Ovary (tissue), 9 donors: ENCODE measurements around the gene RNF7. TPM values are rescaled to one million over a fixed set of nuclear protein-coding genes. Genes with fewer than 3 reads are reported as not detected.

Experiments
- DNase-seq, 5 donors: peaks; one replicate each; pipeline ENCODE4 v3.0.0-alpha.2; 2019 to 2020
- H3K27ac ChIP-seq, 2 donors: fragments of 200-600 bp; one replicate each; pipeline versions ENCODE4 v1.5.1 to v1.8.0; 2019 to 2022
- H3K27me3 ChIP-seq: fragments of 200-600 bp; one replicate; pipeline ENCODE4 v1.8.0; 2022
- H3K36me3 ChIP-seq: fragments of 200-600 bp; sonication (generic); one replicate; pipeline ENCODE4 v1.5.1; 2019
- H3K4me1 ChIP-seq: one replicate; pipeline ENCODE4 v1.8.1; 2013; ENCODE audit warnings: mild to moderate bottlenecking, moderate library complexity; ENCODE audit not compliant: insufficient read depth
- H3K4me3 ChIP-seq: fragments of 200-600 bp; sonication (generic); one replicate; pipeline ENCODE4 v1.5.1; 2017
- H3K9me3 ChIP-seq, 2 donors: fragments of 200-600 bp in 1 of 2; sonication (generic) in 1 of 2; one replicate each; pipeline versions ENCODE4 v1.5.1 to v1.8.1; 2013 to 2019; ENCODE audit warnings: mild to moderate bottlenecking in 1 of 2, moderate library complexity in 1 of 2
- EP300 ChIP-seq: sonication (generic); formaldehyde crosslinking; IDR thresholded peaks from one replicate; pipeline ENCODE4 v1.6.1; 2017; ENCODE audit warnings: antibody characterized with exemption
- POLR2A ChIP-seq: fragments of 450-650 bp; IDR thresholded peaks from one replicate; pipeline ENCODE4 v1.6.1; 2017; ENCODE audit warnings: antibody characterized with exemption, mild to moderate bottlenecking, moderate library complexity
- WGBS, 3 donors: extraction: QIAGEN DNeasy Blood & Tissue Kit in 1 of 3; methylation state at CpG; one replicate each; pipeline versions ENCODE4 v1.1.5 to v1.1.7; 2013 to 2017; 5-methylcytosine and 5-hydroxymethylcytosine counted together
- intact Hi-C, 4 donors: fragments of 100-400 bp; cut with DNase I; formaldehyde crosslinking; loops; one replicate each; pipeline versions ENCODE4 v1.11.0 to v1.15.1; 2022 to 2023
- polyA plus RNA-seq, 2 donors: library from polyadenylated mRNA; stranded (reverse); fragments of 200-250 nt in 1 of 2; fragments of 350-450 nt in 1 of 2; fragmentation: Illumina TruSeq in 1 of 2; extraction: RNeasy Lipid Tissue Mini Kit (QIAGEN cat#74804) in 1 of 2; gene quantifications; one replicate each; pipeline ENCODE4 v1.2.3, GENCODE V29; 2013 to 2014
- total RNA-seq, 7 donors: library from RNA; depleted of rRNA in 2 of 7; stranded (reverse); fragments of >200 nt in 2 of 7; fragmentation: NEBNext Ultra II Directional in 3 of 7; extraction: Animal tissue kit (Norgen Biotek cat#: 25700) in 3 of 7; gene quantifications; one replicate each; pipeline versions ENCODE4 v1.1.0 to v1.2.4, GENCODE V29; 2016 to 2023
- TF ChIP-seq, protein P1 (sequence below), 3 donors: fragments of 450-650 bp in 2 of 3; fragments of 200-600 bp in 1 of 3; IDR thresholded peaks; one replicate each; pipeline versions ENCODE4 v1.5.1 to v1.8.0; 2016 to 2022; ENCODE audit warnings: antibody characterized with exemption in 3 of 3, mild to moderate bottlenecking in 1 of 3
- donor health status: DM: no; HTN: no; CAD: no; lungs with moderate emphysema.
- donor health status: DM: no; HTN: no; CAD: no.
- donor health status: Bipolar disorder and iron deficiency.
- donor health status: DM: yes; HTN: yes; CAD: no.
- donor health status: DM: no; HTN: no; CAD: no.
- donor health status: DM: yes; HTN: yes; CAD: no.

RNF7 gene
- total and polyA plus RNA-seq, 9 donors = 70.2 to 100 (median 79.1) TPM

DNA sequence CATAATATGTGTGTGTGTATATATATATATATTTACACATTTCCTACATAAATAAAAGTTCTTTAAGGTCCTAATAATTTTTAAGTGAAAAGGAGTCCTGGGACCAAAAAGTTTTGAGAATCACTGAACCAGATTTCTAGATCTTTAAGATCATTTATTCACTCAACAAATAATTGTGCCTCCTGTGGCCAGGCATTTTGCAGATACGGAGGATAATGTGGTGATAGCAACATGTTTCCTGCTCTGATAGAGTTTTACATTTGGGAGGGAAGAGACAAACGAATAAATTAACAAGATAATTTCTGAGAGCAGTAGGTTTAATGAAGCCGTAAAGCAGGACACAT, 448 bp upstream of the RNF7 start:
- no peak for TF ChIP-seq EP300
- no peak for TF ChIP-seq POLR2A
- TF ChIP-seq, protein P1, sequence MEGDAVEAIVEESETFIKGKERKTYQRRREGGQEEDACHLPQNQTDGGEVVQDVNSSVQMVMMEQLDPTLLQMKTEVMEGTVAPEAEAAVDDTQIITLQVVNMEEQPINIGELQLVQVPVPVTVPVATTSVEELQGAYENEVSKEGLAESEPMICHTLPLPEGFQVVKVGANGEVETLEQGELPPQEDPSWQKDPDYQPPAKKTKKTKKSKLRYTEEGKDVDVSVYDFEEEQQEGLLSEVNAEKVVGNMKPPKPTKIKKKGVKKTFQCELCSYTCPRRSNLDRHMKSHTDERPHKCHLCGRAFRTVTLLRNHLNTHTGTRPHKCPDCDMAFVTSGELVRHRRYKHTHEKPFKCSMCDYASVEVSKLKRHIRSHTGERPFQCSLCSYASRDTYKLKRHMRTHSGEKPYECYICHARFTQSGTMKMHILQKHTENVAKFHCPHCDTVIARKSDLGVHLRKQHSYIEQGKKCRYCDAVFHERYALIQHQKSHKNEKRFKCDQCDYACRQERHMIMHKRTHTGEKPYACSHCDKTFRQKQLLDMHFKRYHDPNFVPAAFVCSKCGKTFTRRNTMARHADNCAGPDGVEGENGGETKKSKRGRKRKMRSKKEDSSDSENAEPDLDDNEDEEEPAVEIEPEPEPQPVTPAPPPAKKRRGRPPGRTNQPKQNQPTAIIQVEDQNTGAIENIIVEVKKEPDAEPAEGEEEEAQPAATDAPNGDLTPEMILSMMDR (IDR thresholded peaks at IDR 0.05) = no peak
- peaks cover 4% of the 10 kb centered on the region for H3K4me1 ChIP-seq
- 0 to 1% (median 1%) methylated on average over 3 of the region's 3 CpGs for WGBS, 3 donors
- peak overlapping the region; percentile 63 to 93 for H3K27ac ChIP-seq
- intact Hi-C loops = loop anchor here in 2 of 4 donors (2.0 kb wide), 1 partner anchor 139 kb away; the partner anchor contains the start of gene ATP1B3 (in 2 of the 2)
- no peak for DNase-seq
- peak overlapping the region; percentile 32 for H3K4me3 ChIP-seq
- no peaks in the 10 kb centered on the region for H3K9me3 ChIP-seq
- no peaks in the 10 kb centered on the region for H3K27me3 ChIP-seq
- no peaks in the 10 kb centered on the region for H3K36me3 ChIP-seq

DNA sequence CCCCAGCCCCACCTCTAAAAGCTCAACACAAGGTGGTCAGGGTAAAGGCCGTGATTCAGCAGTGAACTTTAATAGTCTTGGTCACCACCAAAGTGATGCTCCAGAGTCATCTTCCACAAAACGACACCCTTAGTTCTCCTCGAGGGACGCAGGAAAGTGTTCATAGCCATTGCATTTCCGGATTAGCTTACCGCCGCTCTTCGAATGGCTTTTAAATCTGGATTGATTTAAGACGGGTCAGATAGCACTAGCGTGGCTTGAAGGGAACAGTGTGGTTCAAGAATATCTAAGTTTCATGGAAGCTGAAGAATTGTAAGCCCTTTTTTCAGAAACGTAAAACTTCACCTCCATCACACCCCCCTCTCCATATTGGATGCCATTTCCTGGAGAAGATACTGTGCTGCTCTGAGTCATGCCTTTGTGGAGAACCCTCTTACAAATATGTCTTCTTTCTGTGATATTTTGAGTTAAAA, 829 bp downstream of the RNF7 start:
- Histone ChIP-seq H3K9me3 (no peaks in the 10 kb centered on the region), H3K4me1 (peaks cover 4% of the 10 kb centered on the region), H3K27ac (peak overlapping the region; percentile 63 to 93), H3K27me3 (no peaks in the 10 kb centered on the region), H3K36me3 (no peaks in the 10 kb centered on the region), H3K4me3 (peak overlapping the region; percentile 99)
- DNase-seq = no peak
- TF ChIP-seq EP300 = no peak
- TF ChIP-seq POLR2A = no peak
- TF ChIP-seq, protein P1 (IDR thresholded peaks at IDR 0.05) = no peak
- 0% methylated on average over 11 of the region's 11 CpGs for WGBS, 3 donors
- intact Hi-C loops = loop anchor here in 2 of 4 donors (2.0 kb wide), 1 partner anchor 138 kb away; the partner anchor contains the start of gene ATP1B3 (in 2 of the 2)

DNA sequence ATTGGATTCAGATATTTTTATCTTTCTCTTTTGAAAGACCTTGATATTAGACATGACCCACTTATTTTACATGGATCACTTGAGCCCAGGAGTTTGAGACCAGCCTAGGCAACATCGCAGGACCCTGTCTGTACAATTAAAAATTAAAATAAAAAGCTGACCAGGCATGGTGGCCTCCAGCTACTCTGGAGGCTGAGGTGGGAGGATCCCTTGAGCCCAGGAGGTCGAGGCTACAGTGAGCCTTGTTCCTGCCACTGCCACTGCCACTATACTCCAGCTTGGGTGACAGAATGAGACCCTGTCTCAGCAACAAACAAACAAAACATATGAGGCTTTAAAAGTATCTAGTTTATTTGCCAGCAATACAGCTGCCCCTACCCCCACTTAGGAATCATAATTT, 1.6 kb downstream of the RNF7 start:
- intact Hi-C loops = loop anchor here in 2 of 4 donors (2.0 kb wide), 1 partner anchor 137 kb away; the partner anchor contains the start of gene ATP1B3 (in 2 of the 2)
- H3K4me1 ChIP-seq = peaks cover 4% of the 10 kb centered on the region
- no peak overlapping the region for H3K27ac ChIP-seq
- peak overlapping the region; percentile 99 for H3K4me3 ChIP-seq
- WGBS, 3 donors = 75 to 80% (median 77%) methylated on average over 2 of the region's 2 CpGs
- no peaks in the 10 kb centered on the region for H3K9me3 ChIP-seq
- no peak for DNase-seq
- no peaks in the 10 kb centered on the region for H3K27me3 ChIP-seq
- TF ChIP-seq, protein P1 (IDR thresholded peaks at IDR 0.05) = no peak
- no peak for TF ChIP-seq EP300
- no peak for TF ChIP-seq POLR2A
- no peaks in the 10 kb centered on the region for H3K36me3 ChIP-seq

DNA sequence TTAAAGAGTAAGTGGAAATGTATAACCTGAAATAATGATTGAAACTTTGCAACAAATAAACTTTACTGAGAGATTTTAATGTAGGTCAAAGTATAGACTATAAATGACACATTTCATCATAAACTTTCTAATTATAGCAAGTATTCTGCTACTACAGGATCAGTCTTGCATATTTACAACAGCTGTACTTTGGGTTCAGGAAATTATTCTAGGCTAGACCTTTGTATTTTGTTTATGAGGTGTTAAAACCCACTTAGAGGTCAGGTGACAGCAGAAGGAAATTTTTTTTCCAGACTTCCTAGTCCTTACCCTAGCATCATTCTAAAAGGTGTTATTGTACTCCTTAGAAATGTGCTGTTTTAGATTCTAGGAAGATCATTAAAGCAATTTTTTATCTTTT, 2.3 kb downstream of the RNF7 start:
- Histone ChIP-seq H3K27ac (no peak overlapping the region), H3K4me1 (peaks cover 4% of the 10 kb centered on the region), H3K4me3 (no peak overlapping the region), H3K9me3 (no peaks in the 10 kb centered on the region), H3K27me3 (no peaks in the 10 kb centered on the region), H3K36me3 (no peaks in the 10 kb centered on the region)
- intact Hi-C loops = no loop called here
- no peak for DNase-seq
- no peak for TF ChIP-seq EP300
- TF ChIP-seq, protein P1 (IDR thresholded peaks at IDR 0.05) = no peak
- TF ChIP-seq POLR2A = no peak
